H9 (cell line): ENCODE results near the gene ZGRF1. TPM values are rescaled to one million over a fixed set of nuclear protein-coding genes. Genes with fewer than 3 reads are reported as not detected.

Experiments
- DNase-seq: peaks from one replicate; pipeline ENCODE4 v3.0.0-alpha.2; 2017
- H2AFZ ChIP-seq: one replicate; pipeline ENCODE4 v1.6.1; 2013; ENCODE audit warnings: mild to moderate bottlenecking, low read length, control low read depth, moderate library complexity
- H2AK5ac ChIP-seq: 2 replicates; pipeline ENCODE4 v1.6.1; 2013; ENCODE audit warnings: low read length, control low read depth, mixed read lengths; ENCODE audit not compliant: insufficient read length
- H2BK120ac ChIP-seq: one replicate; pipeline ENCODE4 v1.6.1; 2013; ENCODE audit warnings: low read depth, mild to moderate bottlenecking, low read length, control low read depth, inconsistent platforms; ENCODE audit not compliant: poor library complexity, severe bottlenecking
- H2BK12ac ChIP-seq: 2 replicates; pipeline ENCODE4 v1.6.1; 2013; ENCODE audit warnings: low read length, control low read depth, mixed read lengths, low read depth; ENCODE audit not compliant: insufficient read length
- H2BK15ac ChIP-seq: 2 replicates; pipeline ENCODE4 v1.6.1; 2013; ENCODE audit warnings: low read depth, low read length, control low read depth
- H2BK20ac ChIP-seq: one replicate; pipeline ENCODE4 v1.6.1; 2013; ENCODE audit warnings: low read depth, mild to moderate bottlenecking, low read length, control low read depth, inconsistent platforms; ENCODE audit not compliant: poor library complexity, severe bottlenecking
- H2BK5ac ChIP-seq: 2 replicates; pipeline ENCODE4 v1.6.1; 2013; ENCODE audit warnings: low read length, control low read depth, mixed read lengths; ENCODE audit not compliant: insufficient read length
- H3K14ac ChIP-seq: 2 replicates; pipeline ENCODE4 v1.6.1; 2013; ENCODE audit warnings: low read length, control low read depth; ENCODE audit not compliant: insufficient read depth
- H3K18ac ChIP-seq: 2 replicates; pipeline ENCODE4 v1.6.1; 2013; ENCODE audit warnings: low read depth, mild to moderate bottlenecking, mixed read lengths, low read length, control low read depth; ENCODE audit not compliant: insufficient read length
- H3K23ac ChIP-seq: 2 replicates; pipeline ENCODE4 v1.6.1; 2013; ENCODE audit warnings: low read length, control low read depth, mixed read lengths, low read depth; ENCODE audit not compliant: insufficient read length
- H3K23me2 ChIP-seq: 2 replicates; pipeline ENCODE4 v1.6.1; 2013; ENCODE audit warnings: low read depth, mild to moderate bottlenecking, mixed read lengths, low read length, control low read depth; ENCODE audit not compliant: insufficient read length, poor library complexity, severe bottlenecking
- H3K27ac ChIP-seq: 2 replicates; pipeline ENCODE4 v1.5.1; 2013; ENCODE audit warnings: low read length, control low read depth, mixed read lengths, low read depth; ENCODE audit not compliant: insufficient read length
- H3K27me3 ChIP-seq: 2 replicates; pipeline ENCODE4 v1.6.1; 2013; ENCODE audit warnings: low read length, control low read depth, inconsistent platforms; ENCODE audit not compliant: insufficient read depth
- H3K4ac ChIP-seq: 2 replicates; pipeline ENCODE4 v1.6.1; 2013; ENCODE audit warnings: low read depth, mild to moderate bottlenecking, control low read depth, inconsistent platforms, low read length, moderate library complexity
- H3K4me1 ChIP-seq: 2 replicates; pipeline ENCODE4 v1.6.1; 2013; ENCODE audit warnings: low read length, control low read depth, inconsistent platforms; ENCODE audit not compliant: insufficient read depth
- H3K4me2 ChIP-seq: 2 replicates; pipeline ENCODE4 v1.6.1; 2013; ENCODE audit warnings: low read length, control low read depth, mixed read lengths; ENCODE audit not compliant: insufficient read length, insufficient read depth
- H3K56ac ChIP-seq: 2 replicates; pipeline ENCODE4 v1.6.1; 2013; ENCODE audit warnings: low read depth, mild to moderate bottlenecking, mixed read lengths, low read length, control low read depth; ENCODE audit not compliant: insufficient read length
- H3K79me1 ChIP-seq: 2 replicates; pipeline ENCODE4 v1.6.1; 2013; ENCODE audit warnings: low read depth, mild to moderate bottlenecking, moderate library complexity, low read length, control low read depth, inconsistent platforms; ENCODE audit not compliant: insufficient read depth, poor library complexity, severe bottlenecking
- H3K79me2 ChIP-seq: 2 replicates; pipeline ENCODE4 v1.6.1; 2013; ENCODE audit warnings: low read length, control low read depth, inconsistent platforms; ENCODE audit not compliant: insufficient read depth
- H3K9ac ChIP-seq: 2 replicates; pipeline ENCODE4 v1.6.1; 2013; ENCODE audit warnings: low read length, control low read depth, mixed read lengths; ENCODE audit not compliant: insufficient read length; ENCODE audit errors: extremely low read depth
- H3K9me3 ChIP-seq: one replicate; pipeline ENCODE4 v1.6.1; 2013; ENCODE audit warnings: low read depth, low read length, inconsistent platforms; ENCODE audit not compliant: control insufficient read depth
- H3T11ph ChIP-seq: one replicate; pipeline ENCODE4 v1.6.1; 2013; ENCODE audit warnings: mild to moderate bottlenecking, low read length, control low read depth, inconsistent platforms
- H4K20me1 ChIP-seq: one replicate; pipeline ENCODE4 v1.6.1; 2013; ENCODE audit not compliant: control insufficient read depth, insufficient read length, insufficient read depth
- H4K5ac ChIP-seq: 2 replicates; pipeline ENCODE4 v1.6.1; 2013; ENCODE audit warnings: low read depth, mild to moderate bottlenecking, mixed read lengths, low read length, control low read depth; ENCODE audit not compliant: insufficient read length
- H4K8ac ChIP-seq: replicated peaks from 2 replicates; pipeline ENCODE4 v1.6.1; 2013; ENCODE audit warnings: low read length, control low read depth, mixed read lengths, low read depth; ENCODE audit not compliant: insufficient read length
- H4K91ac ChIP-seq: 2 replicates; pipeline ENCODE4 v1.6.1; 2013; ENCODE audit warnings: low read depth, mild to moderate bottlenecking, moderate library complexity, mixed read lengths, low read length, control low read depth; ENCODE audit not compliant: insufficient read length
- H3K27ac Mint-ChIP-seq, 3 experiments: 2 replicates in 2 of 3; 3 replicates in 1 of 3; pipeline ENCODE4 v1.8.0; 2020 to 2021; ENCODE audit warnings: mixed read lengths in 3 of 3, mild to moderate bottlenecking in 1 of 3, moderate library complexity in 1 of 3
- H3K27me3 Mint-ChIP-seq: 2 replicates; pipeline ENCODE4 v1.8.0; 2021; ENCODE audit warnings: low read depth, mild to moderate bottlenecking, moderate library complexity, mixed read lengths
- H3K36me3 Mint-ChIP-seq, 3 experiments: 2 replicates in 2 of 3; 3 replicates in 1 of 3; pipeline ENCODE4 v1.8.0; 2020 to 2021; ENCODE audit warnings: low read depth in 3 of 3, mixed read lengths in 3 of 3; ENCODE audit not compliant: insufficient read depth in 1 of 3
- H3K4me1 Mint-ChIP-seq, 2 experiments: 2 replicates each; pipeline ENCODE4 v1.8.0; 2020; ENCODE audit warnings: mixed read lengths in 2 of 2
- H3K4me3 Mint-ChIP-seq, 2 experiments: 2 replicates in 1 of 2; 3 replicates in 1 of 2; pipeline ENCODE4 v1.8.0; 2020 to 2021; ENCODE audit warnings: mild to moderate bottlenecking in 2 of 2, mixed read lengths in 2 of 2, moderate library complexity in 1 of 2
- H3K9me3 Mint-ChIP-seq, 2 experiments: 2 replicates in 1 of 2; 3 replicates in 1 of 2; pipeline ENCODE4 v1.8.0; 2020; ENCODE audit warnings: mild to moderate bottlenecking in 2 of 2, mixed read lengths in 2 of 2, moderate library complexity in 1 of 2
- WGBS: extraction: QIAGEN DNeasy Blood & Tissue Kit; methylation state at CpG from one replicate; pipeline ENCODE4 v1.1.7; 2013; ENCODE audit warnings: missing lambda C conversion rate, low lambda C conversion rate, mixed read lengths; ENCODE audit not compliant: insufficient read length; ENCODE audit errors: extremely low coverage; 5-methylcytosine and 5-hydroxymethylcytosine counted together
- total RNA-seq: library from RNA; stranded (reverse); gene quantifications from 2 replicates; pipeline ENCODE4 v1.2.1, GENCODE V29; 2021
- TF ChIP-seq, protein P1 (sequence below): fragments of 200-600 bp; sonication (generic); conservative IDR thresholded peaks from 3 replicates; pipeline ENCODE4 v1.8.0; 2021; ENCODE audit warnings: antibody characterized with exemption, mild to moderate bottlenecking

The ZGRF1 gene
- total RNA-seq, 1 experiment from 2014 or later: 38.3 TPM

DNA sequence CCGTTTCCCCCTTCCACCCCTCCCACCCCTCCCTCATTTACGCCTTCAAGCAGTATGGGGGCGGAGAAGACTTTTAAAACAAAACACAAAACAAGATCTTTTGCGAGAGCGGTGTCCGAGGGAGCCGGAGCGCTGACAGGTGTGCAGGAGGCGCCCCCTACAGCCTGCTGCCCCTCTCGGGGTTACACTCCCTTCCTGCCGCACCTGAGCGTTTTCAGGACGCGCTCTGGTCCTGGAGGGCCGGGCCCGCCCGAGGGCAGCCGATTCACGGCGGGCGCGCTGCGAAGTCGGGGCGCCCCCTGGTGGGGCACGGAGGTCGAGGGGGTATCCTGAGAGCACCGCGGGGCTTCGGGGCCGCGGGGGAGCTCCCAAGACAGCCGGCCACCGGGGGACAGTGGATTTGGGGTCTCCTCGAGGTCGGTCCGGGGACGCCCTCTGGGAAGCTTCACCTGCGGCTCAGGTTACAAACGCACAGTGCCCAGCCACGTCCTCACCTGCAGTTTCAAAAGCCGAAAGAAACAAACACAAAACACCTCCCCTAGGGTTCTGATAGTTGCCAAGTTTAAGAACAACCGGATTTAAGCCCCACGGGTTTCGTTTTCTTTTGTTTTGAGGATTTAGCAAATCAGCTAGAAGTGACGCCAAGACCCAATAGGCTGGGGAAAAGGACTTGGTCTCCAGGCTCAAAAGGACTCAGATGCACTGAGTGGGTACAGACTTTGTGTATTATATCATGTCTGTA lies 112.8 kb downstream of the ZGRF1 start:
- no peaks in the 10 kb centered on the region for H3K9me3 ChIP-seq
- H3K4me3 Mint-ChIP-seq: peak overlapping the region; percentile 58 to 83
- no peak overlapping the region for H2BK5ac ChIP-seq
- no peaks in the 10 kb centered on the region for H3K36me3 Mint-ChIP-seq
- no peak overlapping the region for H4K5ac ChIP-seq
- H3K9ac ChIP-seq: no peak overlapping the region
- DNase-seq: peak; percentile 95
- H4K8ac ChIP-seq: no peak overlapping the region
- no peak overlapping the region for H3T11ph ChIP-seq
- no peak overlapping the region for H2BK20ac ChIP-seq
- H4K91ac ChIP-seq: no peak overlapping the region
- no peaks in the 10 kb centered on the region for H3K79me2 ChIP-seq
- peaks cover 92% of the 10 kb centered on the region for H3K27me3 Mint-ChIP-seq
- H3K4me2 ChIP-seq: peak overlapping the region; percentile 70
- no peaks in the 10 kb centered on the region; a peak in 1 of 5 replicates for H3K9me3 Mint-ChIP-seq
- H3K4me1 Mint-ChIP-seq: peaks cover 43 to 53% of the 10 kb centered on the region in 2 experiments
- H3K18ac ChIP-seq: no peak overlapping the region
- H2BK12ac ChIP-seq: no peak overlapping the region
- no peak overlapping the region for H3K27ac Mint-ChIP-seq
- H3K27me3 ChIP-seq: peaks cover 41% of the 10 kb centered on the region
- WGBS: no CpG with 5 or more reads among the region's 46 CpGs
- no peak overlapping the region for H3K56ac ChIP-seq
- TF ChIP-seq, protein P1, sequence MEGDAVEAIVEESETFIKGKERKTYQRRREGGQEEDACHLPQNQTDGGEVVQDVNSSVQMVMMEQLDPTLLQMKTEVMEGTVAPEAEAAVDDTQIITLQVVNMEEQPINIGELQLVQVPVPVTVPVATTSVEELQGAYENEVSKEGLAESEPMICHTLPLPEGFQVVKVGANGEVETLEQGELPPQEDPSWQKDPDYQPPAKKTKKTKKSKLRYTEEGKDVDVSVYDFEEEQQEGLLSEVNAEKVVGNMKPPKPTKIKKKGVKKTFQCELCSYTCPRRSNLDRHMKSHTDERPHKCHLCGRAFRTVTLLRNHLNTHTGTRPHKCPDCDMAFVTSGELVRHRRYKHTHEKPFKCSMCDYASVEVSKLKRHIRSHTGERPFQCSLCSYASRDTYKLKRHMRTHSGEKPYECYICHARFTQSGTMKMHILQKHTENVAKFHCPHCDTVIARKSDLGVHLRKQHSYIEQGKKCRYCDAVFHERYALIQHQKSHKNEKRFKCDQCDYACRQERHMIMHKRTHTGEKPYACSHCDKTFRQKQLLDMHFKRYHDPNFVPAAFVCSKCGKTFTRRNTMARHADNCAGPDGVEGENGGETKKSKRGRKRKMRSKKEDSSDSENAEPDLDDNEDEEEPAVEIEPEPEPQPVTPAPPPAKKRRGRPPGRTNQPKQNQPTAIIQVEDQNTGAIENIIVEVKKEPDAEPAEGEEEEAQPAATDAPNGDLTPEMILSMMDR: peak; percentile 99
- H2BK120ac ChIP-seq: no peak overlapping the region
- no peaks in the 10 kb centered on the region for H4K20me1 ChIP-seq
- H3K4me1 ChIP-seq: no peaks in the 10 kb centered on the region; the same call in 1 of the 2 replicates
- H2AK5ac ChIP-seq: no peak overlapping the region
- H3K4ac ChIP-seq: no peak overlapping the region
- no peak overlapping the region for H2AFZ ChIP-seq
- peaks cover 17% of the 10 kb centered on the region for H3K23me2 ChIP-seq
- no peak overlapping the region for H3K14ac ChIP-seq
- no peaks in the 10 kb centered on the region for H3K79me1 ChIP-seq
- no peak overlapping the region for H2BK15ac ChIP-seq
- no peak overlapping the region for H3K27ac ChIP-seq
- H3K23ac ChIP-seq: no peak overlapping the region
